Measurements from ENCODE around the gene COQ2. TPM values are rescaled to one million over a fixed set of nuclear protein-coding genes. Genes with fewer than 3 reads are reported as not detected.

The COQ2 gene
- total and polyA plus RNA-seq, 2 experiments from 2014 or later: 21.1 to 25.3 TPM

- Mint-ChIP-seq H3K4me3 (no peak overlapping the region), H3K9me3 (no peaks in the 10 kb centered on the region), H3K27me3 (ENCODE audit: insufficient read depth, low read depth, poor library complexity) (no peaks in the 10 kb centered on the region), H3K4me1 (no peaks in the 10 kb centered on the region), H3K27ac (no peak overlapping the region), H3K36me3 (ENCODE audit: low read depth) (no peaks in the 10 kb centered on the region)
- Histone ChIP-seq H4K20me1 (replicated peaks; ENCODE audit: insufficient read depth) (no peaks in the 10 kb centered on the region), H3K36me3 (ENCODE audit: insufficient read depth) (no peaks in the 10 kb centered on the region), H3K4me3 (no peak overlapping the region), H3K79me2 (replicated peaks; ENCODE audit: insufficient read depth) (no peaks in the 10 kb centered on the region), H2AFZ (no peak overlapping the region), H3K4me2 (no peak overlapping the region), H3K27me3 (ENCODE audit: insufficient read depth) (no peaks in the 10 kb centered on the region), H3K9me2 (ENCODE audit: insufficient read depth) (no peaks in the 10 kb centered on the region), H3K27ac (ENCODE audit: low read depth) (no peak overlapping the region), H3F3A (replicated peaks; ENCODE audit: low read depth) (no peaks in the 10 kb centered on the region), H3K4me1 (ENCODE audit: insufficient read depth) (no peaks in the 10 kb centered on the region)
- no peak for TF ChIP-seq CTCF (conservative IDR thresholded peaks at IDR 0.05; ENCODE audit: low read depth in 2 of 2)
- no peak for DNase-seq (ENCODE audit: low spot score)
- ATAC-seq: no peak
These were observed 32.0 kb upstream of the COQ2 start for GRCh38 chr4:83316459-83317165.

GRCh38 chr4:83315341-83315870 lies 30.8 kb upstream of the COQ2 start:
- Histone ChIP-seq H3K27ac (ENCODE audit: low read depth) (no peak overlapping the region), H2AFZ (no peak overlapping the region), H3K9me2 (ENCODE audit: insufficient read depth) (no peaks in the 10 kb centered on the region), H3K4me2 (no peak overlapping the region), H3K4me1 (ENCODE audit: insufficient read depth) (no peaks in the 10 kb centered on the region), H4K20me1 (replicated peaks; ENCODE audit: insufficient read depth) (no peaks in the 10 kb centered on the region), H3F3A (replicated peaks; ENCODE audit: low read depth) (no peaks in the 10 kb centered on the region), H3K4me3 (no peak overlapping the region), H3K79me2 (replicated peaks; ENCODE audit: insufficient read depth) (no peaks in the 10 kb centered on the region), H3K36me3 (ENCODE audit: insufficient read depth) (no peaks in the 10 kb centered on the region), H3K27me3 (ENCODE audit: insufficient read depth) (no peaks in the 10 kb centered on the region)
- ATAC-seq (no peak), DNase-seq (ENCODE audit: low spot score) (no peak)
- H3K4me1 Mint-ChIP-seq: no peaks in the 10 kb centered on the region
- no peak overlapping the region for H3K27ac Mint-ChIP-seq
- H3K27me3 Mint-ChIP-seq (ENCODE audit: insufficient read depth, low read depth, poor library complexity): peaks cover 3% of the 10 kb centered on the region
- TF ChIP-seq STAT1 (IDR thresholded peaks at IDR 0.05; ENCODE audit: unreplicated experiment) (no peak), CREB1 (CRISPR knock-in tag; IDR thresholded peaks at IDR 0.05; ENCODE audit: low read depth) (no peak), ZNF462 (CRISPR knock-in tag; IDR thresholded peaks at IDR 0.05) (no peak), ETS1 (IDR thresholded peaks at IDR 0.05) (no peak), EZH2 (IDR thresholded peaks at IDR 0.05; ENCODE audit: low read depth, unreplicated experiment) (no peak), ZNF331 (CRISPR knock-in tag; IDR thresholded peaks at IDR 0.05; ENCODE audit: low read depth) (no peak), ZNF114 (CRISPR knock-in tag; IDR thresholded peaks at IDR 0.05) (no peak)
- no peaks in the 10 kb centered on the region for H3K9me3 Mint-ChIP-seq
- H3K4me3 Mint-ChIP-seq: no peak overlapping the region
- no peaks in the 10 kb centered on the region for H3K36me3 Mint-ChIP-seq (ENCODE audit: low read depth)
